Endothelial cell of umbilical vein (primary cell): ENCODE results near the gene MYRFL. TPM values are rescaled to one million over a fixed set of nuclear protein-coding genes. Genes with fewer than 3 reads are reported as not detected.

Experiments
- BruUV-seq: library from RNA; stranded (reverse); fragments of 400-500 nt; replicated peaks from 2 replicates; lab custom pipeline; 2021; lab: Mats Ljungman, UMichigan
- CTCF ChIA-PET: fragments of 300-600, 350-600 bp; sonication (Branson Sonifier 250); formaldehyde crosslinking; loops from one replicate; lab custom pipeline; 2021; ENCODE audit warnings: antibody characterized with exemption, inconsistent platforms; lab: Charles Lee
- POLR2A ChIA-PET: fragments of 300-600, 350-600 bp; sonication (Branson Sonifier 250); formaldehyde crosslinking; loops from one replicate; lab custom pipeline; 2021; ENCODE audit warnings: antibody characterized with exemption, inconsistent platforms; lab: Charles Lee
- DNase-seq: peaks from one replicate; pipeline ENCODE4 v3.0.0-alpha.2; 2011; ENCODE audit warnings: low read depth, low spot score
- FAIRE-seq: peaks from 2 replicates; lab custom pipeline; 2011; peaks lifted over from hg19 to GRCh38; lab: Jason Lieb, UNC
- H2AFZ ChIP-seq: 2 replicates; pipeline ENCODE4 v1.6.0; 2012; ENCODE audit warnings: low read depth, low read length, control low read depth, inconsistent platforms
- H3K27ac ChIP-seq: 2 replicates; pipeline ENCODE4 v1.5.1; 2011; ENCODE audit warnings: low read depth, mild to moderate bottlenecking, control low read depth, low read length, moderate library complexity; ENCODE audit not compliant: insufficient read depth
- H3K27me3 ChIP-seq, 2 experiments: 2 replicates each; pipeline versions ENCODE4 v1.6.0 to v1.6.1; 2011; ENCODE audit warnings: low read length in 2 of 2, mixed read lengths in 1 of 2; ENCODE audit not compliant: control insufficient read depth in 2 of 2, insufficient read depth in 2 of 2
- H3K36me3 ChIP-seq, 2 experiments: 2 replicates in 1 of 2; 3 replicates in 1 of 2; pipeline ENCODE4 v1.5.1; 2011; ENCODE audit warnings: low read length in 2 of 2, mild to moderate bottlenecking in 1 of 2, moderate library complexity in 1 of 2; ENCODE audit not compliant: control insufficient read depth in 2 of 2, insufficient read depth in 2 of 2; ENCODE audit errors: extremely low read depth in 1 of 2
- H3K4me1 ChIP-seq: 3 replicates; pipeline ENCODE4 v1.5.1; 2011; ENCODE audit warnings: mild to moderate bottlenecking, low read length; ENCODE audit not compliant: control insufficient read depth, insufficient read depth; ENCODE audit errors: extremely low read depth
- H3K4me2 ChIP-seq: 2 replicates; pipeline ENCODE4 v1.6.1; 2011; ENCODE audit warnings: low read length, control low read depth, mixed read lengths; ENCODE audit not compliant: insufficient read depth
- H3K4me3 ChIP-seq, 3 experiments: fragments of 200-600 bp in 1 of 3; sonication (generic), shearing (Covaris generic) in 1 of 3; replicated peaks in 1 of 3; 2 replicates each; pipeline ENCODE4 v1.5.1; 2011 to 2016; ENCODE audit warnings: control low read depth in 3 of 3, low read length in 3 of 3, mild to moderate bottlenecking in 2 of 3, inconsistent platforms in 1 of 3, low read depth in 1 of 3, moderate library complexity in 1 of 3; ENCODE audit not compliant: insufficient read depth in 1 of 3
- H3K79me2 ChIP-seq: 2 replicates; pipeline ENCODE4 v1.6.0; 2012; ENCODE audit warnings: low read length, inconsistent platforms; ENCODE audit not compliant: control insufficient read depth, insufficient read depth
- H3K9ac ChIP-seq: replicated peaks from 2 replicates; pipeline ENCODE3; 2011; ENCODE audit warnings: low read length, control low read depth; ENCODE audit not compliant: insufficient read depth; ENCODE audit errors: extremely low read depth
- H3K9me1 ChIP-seq: replicated peaks from 3 replicates; pipeline ENCODE4 v1.6.0; 2011; ENCODE audit warnings: mild to moderate bottlenecking, low read length; ENCODE audit not compliant: control insufficient read depth, insufficient read depth; ENCODE audit errors: extremely low read depth
- H3K9me3 ChIP-seq: replicated peaks from 2 replicates; pipeline ENCODE4 v1.5.1; 2012; ENCODE audit warnings: low read length, inconsistent platforms; ENCODE audit not compliant: control insufficient read depth, insufficient read depth
- H4K20me1 ChIP-seq: replicated peaks from 2 replicates; pipeline ENCODE3; 2011; ENCODE audit warnings: mild to moderate bottlenecking, low read length; ENCODE audit not compliant: control insufficient read depth, insufficient read depth; ENCODE audit errors: extremely low read depth
- CTCF ChIP-seq, 2 donors: IDR thresholded peaks; 1 replicate in 1 of 2; 2 replicates in 1 of 2; pipeline ENCODE4 v1.5.1; 2011; ENCODE audit warnings: low read length in 2 of 2, mild to moderate bottlenecking in 2 of 2, moderate library complexity in 2 of 2, control low read depth in 1 of 2, inconsistent platforms in 1 of 2, low read depth in 1 of 2; ENCODE audit not compliant: insufficient read depth in 1 of 2; ENCODE audit errors: extremely low read depth in 1 of 2
- EZH2 ChIP-seq: IDR thresholded peaks from 2 replicates; pipeline ENCODE4 v1.6.1; 2012; ENCODE audit warnings: borderline replicate concordance, low read depth, mild to moderate bottlenecking, moderate library complexity, low read length, inconsistent platforms; ENCODE audit not compliant: severe bottlenecking
- FOS ChIP-seq: IDR thresholded peaks from 2 replicates; pipeline ENCODE4 v1.6.1; 2011; ENCODE audit warnings: mild to moderate bottlenecking, low read length, moderate library complexity, borderline replicate concordance; ENCODE audit not compliant: insufficient read depth
- GATA2 ChIP-seq: IDR thresholded peaks from 2 replicates; pipeline ENCODE4 v1.7.0; 2011; ENCODE audit warnings: low read depth, mild to moderate bottlenecking, moderate library complexity, mixed read lengths, low read length; ENCODE audit not compliant: insufficient read length, insufficient read depth
- JUN ChIP-seq: IDR thresholded peaks from 2 replicates; pipeline ENCODE4 v1.6.1; 2011; ENCODE audit warnings: borderline replicate concordance, low read depth; ENCODE audit not compliant: insufficient read length, insufficient read depth
- MAX ChIP-seq: IDR thresholded peaks from 2 replicates; pipeline ENCODE4 v1.6.1; 2011; ENCODE audit not compliant: insufficient read depth, insufficient read length
- MYC ChIP-seq: IDR thresholded peaks from one replicate; pipeline ENCODE4 v1.6.1; 2011; ENCODE audit warnings: mild to moderate bottlenecking, low read depth, low read length
- POLR2A ChIP-seq: IDR thresholded peaks from 2 replicates; pipeline ENCODE4 v1.6.1; 2012; ENCODE audit warnings: low read depth, mild to moderate bottlenecking, control low read depth, low read length
- POLR2AphosphoS5 ChIP-seq: IDR thresholded peaks from 2 replicates; pipeline ENCODE4 v1.6.1; 2012; ENCODE audit warnings: low read depth, mild to moderate bottlenecking, control low read depth, low read length, moderate library complexity; ENCODE audit not compliant: insufficient read depth
- dilution Hi-C: fragments of 300-500 bp; cut with MboI; formaldehyde crosslinking; loops from one replicate; pipeline ENCODE4 v1.15.0; 2019; ENCODE audit warnings: low sequenced_read_pairs; ENCODE audit not compliant: extremely low pct_ligation_motif_present
- intact Hi-C: fragments of 100-400 bp; cut with micrococcal nuclease; formaldehyde crosslinking; loops from one replicate; pipeline ENCODE4 v1.10.0; 2022
- polyA plus RNA-seq, 4 experiments: library from polyadenylated mRNA; depleted of rRNA in 3 of 4; stranded (reverse) in 3 of 4; unstranded in 1 of 4; fragments of >200 nt; gene quantifications; 2 replicates each; pipeline versions ENCODE4 v1.2.1 to v1.2.3, GENCODE V29; 2011 to 2012; ENCODE audit warnings: missing spikeins in 1 of 4
- total RNA-seq: library from RNA; stranded (reverse); gene quantifications from 2 replicates; pipeline ENCODE4 v1.2.3, GENCODE V29; 2021

The MYRFL gene
- total and polyA plus RNA-seq, 2 donors (not counting 3 experiments of a cell fraction or from before 2014, with no cell fraction given), result not detected

- Histone ChIP-seq H3K9me1 (no peaks in the 10 kb centered on the region), H3K4me2 (no peak overlapping the region), H2AFZ (no peak overlapping the region), H3K9ac (no peak overlapping the region), H3K9me3 (no peaks in the 10 kb centered on the region), H3K79me2 (no peaks in the 10 kb centered on the region), H3K4me1 (no peaks in the 10 kb centered on the region), H4K20me1 (no peaks in the 10 kb centered on the region), H3K27ac (no peak overlapping the region), H3K27me3 (peaks cover 0 to 5% of the 10 kb centered on the region in 2 experiments), H3K36me3 (no peaks in the 10 kb centered on the region), H3K4me3 (no peak overlapping the region)
- BruUV-seq, result no TSS peak
- POLR2A ChIA-PET, result no interaction called here
- intact Hi-C loops (no loop called here), dilution Hi-C loops (no loop called here)
- FAIRE-seq (no peak), DNase-seq (no peak)
- TF ChIP-seq CTCF (IDR thresholded peaks at IDR 0.05; ENCODE audit: extremely low read depth in 1 of 2, insufficient read depth in 1 of 2, low read depth in 1 of 2, low read length in 2 of 2) (no peak), JUN (no peak), FOS (no peak), GATA2 (no peak), EZH2 (no peak), POLR2AphosphoS5 (no peak), MAX (no peak), MYC (no peak), POLR2A (no peak)
- CTCF ChIA-PET, result no interaction called here
These were observed 141.8 kb downstream of the MYRFL start for GRCh38 chr12:69966839-69967238.
